Neural crest cell (in vitro differentiated cells): ENCODE data around the gene BDKRB2. TPM values are rescaled to one million over a fixed set of nuclear protein-coding genes. Genes with fewer than 3 reads are reported as not detected.
A peak's percentile ranks its signal among the peaks of the same experiment; 100 is the strongest.

Experiments used
- DNase-seq: peaks from one replicate; pipeline ENCODE4 v3.0.0; 2021; ENCODE audit warnings: low read depth, mixed read lengths, low spot score
- H3K27ac Mint-ChIP-seq: one replicate; pipeline ENCODE4 v1.8.0; 2021; ENCODE audit warnings: mild to moderate bottlenecking, mixed read lengths; ENCODE audit not compliant: unreplicated experiment
- H3K27me3 Mint-ChIP-seq: 2 replicates; pipeline ENCODE4 v1.8.0; 2021; ENCODE audit warnings: low read depth, mild to moderate bottlenecking, mixed read lengths
- H3K36me3 Mint-ChIP-seq: 2 replicates; pipeline ENCODE4 v1.8.0; 2021; ENCODE audit warnings: low read depth, mild to moderate bottlenecking, mixed read lengths
- H3K4me1 Mint-ChIP-seq: 2 replicates; pipeline ENCODE4 v1.8.0; 2021; ENCODE audit warnings: mixed read lengths
- H3K4me3 Mint-ChIP-seq: one replicate; pipeline ENCODE4 v1.8.0; 2021; ENCODE audit warnings: mild to moderate bottlenecking, mixed read lengths
- H3K9me3 Mint-ChIP-seq: 2 replicates; pipeline ENCODE4 v1.8.0; 2021; ENCODE audit warnings: mixed read lengths
- total RNA-seq: library from RNA; stranded (reverse); gene quantifications from 2 replicates; pipeline ENCODE4 v1.2.1, GENCODE V29; 2021
- TF ChIP-seq, protein P1 (sequence below): fragments of 200-600 bp; sonication (generic); conservative IDR thresholded peaks from 2 replicates; pipeline ENCODE4 v1.5.0; 2021; ENCODE audit warnings: antibody characterized with exemption, mild to moderate bottlenecking

The BDKRB2 gene
- total RNA-seq, 1 donor from 2014 or later: 0.09 TPM

DNA sequence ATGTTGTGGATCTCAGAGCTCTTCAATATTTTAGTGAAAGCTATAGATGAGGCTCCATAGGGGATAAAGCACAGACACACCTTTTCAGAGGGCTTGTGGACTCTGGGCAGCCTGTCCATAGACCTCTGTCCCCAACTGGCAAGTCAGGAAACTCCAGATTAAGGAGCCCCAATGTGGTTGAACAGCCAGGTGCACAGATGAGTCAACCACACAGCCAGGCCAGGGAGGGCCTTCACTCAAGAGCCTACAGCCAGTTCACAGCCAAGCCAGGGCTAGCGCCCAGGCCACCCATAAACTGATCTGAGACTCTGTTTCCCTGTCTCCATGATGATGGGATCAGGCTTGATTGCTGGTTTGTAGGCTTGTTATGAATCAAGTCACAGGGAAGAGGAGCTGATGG lies 1.0 kb upstream of the BDKRB2 start:
- peaks cover 12% of the 10 kb centered on the region for H3K4me1 Mint-ChIP-seq
- TF ChIP-seq, protein P1, sequence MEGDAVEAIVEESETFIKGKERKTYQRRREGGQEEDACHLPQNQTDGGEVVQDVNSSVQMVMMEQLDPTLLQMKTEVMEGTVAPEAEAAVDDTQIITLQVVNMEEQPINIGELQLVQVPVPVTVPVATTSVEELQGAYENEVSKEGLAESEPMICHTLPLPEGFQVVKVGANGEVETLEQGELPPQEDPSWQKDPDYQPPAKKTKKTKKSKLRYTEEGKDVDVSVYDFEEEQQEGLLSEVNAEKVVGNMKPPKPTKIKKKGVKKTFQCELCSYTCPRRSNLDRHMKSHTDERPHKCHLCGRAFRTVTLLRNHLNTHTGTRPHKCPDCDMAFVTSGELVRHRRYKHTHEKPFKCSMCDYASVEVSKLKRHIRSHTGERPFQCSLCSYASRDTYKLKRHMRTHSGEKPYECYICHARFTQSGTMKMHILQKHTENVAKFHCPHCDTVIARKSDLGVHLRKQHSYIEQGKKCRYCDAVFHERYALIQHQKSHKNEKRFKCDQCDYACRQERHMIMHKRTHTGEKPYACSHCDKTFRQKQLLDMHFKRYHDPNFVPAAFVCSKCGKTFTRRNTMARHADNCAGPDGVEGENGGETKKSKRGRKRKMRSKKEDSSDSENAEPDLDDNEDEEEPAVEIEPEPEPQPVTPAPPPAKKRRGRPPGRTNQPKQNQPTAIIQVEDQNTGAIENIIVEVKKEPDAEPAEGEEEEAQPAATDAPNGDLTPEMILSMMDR: no peak
- H3K27ac Mint-ChIP-seq: no peak overlapping the region
- no peaks in the 10 kb centered on the region for H3K36me3 Mint-ChIP-seq
- H3K9me3 Mint-ChIP-seq: no peaks in the 10 kb centered on the region
- DNase-seq: no peak
- H3K27me3 Mint-ChIP-seq: peaks cover 23% of the 10 kb centered on the region
- peak overlapping the region; percentile 82 for H3K4me3 Mint-ChIP-seq

DNA sequence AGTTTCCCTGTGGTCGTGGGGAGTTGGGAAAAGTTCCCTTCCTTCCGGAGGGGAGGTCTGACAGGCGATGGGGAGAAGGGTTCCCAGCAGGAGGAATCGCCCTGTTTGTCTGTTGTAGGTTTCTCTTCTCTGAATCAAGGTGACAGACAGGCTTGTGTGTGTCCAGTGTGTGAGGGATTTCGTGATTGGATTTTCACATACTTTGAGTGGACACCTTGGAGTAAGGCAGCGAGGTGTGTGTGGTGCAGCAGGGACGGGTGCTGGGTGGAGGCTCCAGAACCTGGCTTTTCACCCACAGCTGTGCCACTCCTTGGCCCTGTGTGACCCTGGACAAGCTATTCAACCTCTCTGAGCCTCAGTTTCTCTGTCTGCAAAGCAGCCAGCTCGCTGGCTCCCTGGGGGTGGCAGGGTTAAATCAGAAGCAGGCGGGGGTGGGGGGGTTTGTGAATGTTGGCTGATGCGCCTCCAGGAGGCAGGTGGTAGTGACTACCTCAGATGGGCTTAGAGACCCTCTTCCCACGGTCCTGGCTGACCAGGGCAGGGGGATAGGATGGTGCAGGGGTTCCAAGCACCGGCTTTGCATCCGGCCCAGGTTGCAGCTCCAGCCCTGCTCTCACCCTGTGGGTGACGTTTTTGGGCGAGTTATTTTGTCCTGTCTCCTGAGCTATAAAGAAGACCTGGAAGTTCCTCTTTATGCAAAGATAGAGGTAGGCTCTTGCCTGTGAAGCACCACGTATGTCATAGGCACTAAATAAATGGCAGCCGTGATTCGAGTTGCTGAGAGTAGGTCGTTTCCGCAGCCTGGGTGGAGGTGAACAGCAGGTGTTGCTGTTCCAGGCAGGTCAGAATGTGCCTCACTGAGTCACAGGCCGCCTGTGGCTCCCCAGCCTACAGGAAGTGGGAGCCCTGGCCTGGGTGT lies 679 bp downstream of the BDKRB2 start:
- no peaks in the 10 kb centered on the region for H3K36me3 Mint-ChIP-seq
- no peak overlapping the region for H3K4me3 Mint-ChIP-seq
- H3K4me1 Mint-ChIP-seq: peaks cover 12% of the 10 kb centered on the region
- no peak for DNase-seq
- no peak overlapping the region for H3K27ac Mint-ChIP-seq
- no peaks in the 10 kb centered on the region for H3K9me3 Mint-ChIP-seq
- peaks cover 23% of the 10 kb centered on the region for H3K27me3 Mint-ChIP-seq
- TF ChIP-seq, protein P1: no peak

DNA sequence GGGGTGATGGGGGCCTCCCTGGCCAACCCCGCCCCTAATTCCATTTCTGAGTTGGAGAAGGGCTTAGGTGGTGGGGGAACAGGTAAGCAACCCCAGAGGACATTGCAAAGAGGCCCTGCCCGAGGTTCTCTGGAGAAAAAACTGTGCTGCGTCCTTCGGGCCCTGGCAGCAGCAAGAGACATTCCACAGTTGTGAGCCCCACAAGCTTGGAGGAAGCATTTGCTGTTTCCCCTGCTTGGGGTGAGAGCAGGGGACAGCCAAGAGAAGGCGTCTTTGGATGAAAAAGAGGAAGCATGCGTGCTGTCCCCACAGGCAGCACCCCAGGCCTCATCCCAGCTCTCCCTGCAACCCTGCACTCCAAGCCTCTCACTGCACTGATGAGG lies 1.3 kb downstream of the BDKRB2 start:
- H3K27ac Mint-ChIP-seq: no peak overlapping the region
- peaks cover 23% of the 10 kb centered on the region for H3K27me3 Mint-ChIP-seq
- H3K4me1 Mint-ChIP-seq: peaks cover 12% of the 10 kb centered on the region
- TF ChIP-seq, protein P1: no peak
- no peaks in the 10 kb centered on the region for H3K9me3 Mint-ChIP-seq
- H3K4me3 Mint-ChIP-seq: no peak overlapping the region
- DNase-seq: no peak
- no peaks in the 10 kb centered on the region for H3K36me3 Mint-ChIP-seq

DNA sequence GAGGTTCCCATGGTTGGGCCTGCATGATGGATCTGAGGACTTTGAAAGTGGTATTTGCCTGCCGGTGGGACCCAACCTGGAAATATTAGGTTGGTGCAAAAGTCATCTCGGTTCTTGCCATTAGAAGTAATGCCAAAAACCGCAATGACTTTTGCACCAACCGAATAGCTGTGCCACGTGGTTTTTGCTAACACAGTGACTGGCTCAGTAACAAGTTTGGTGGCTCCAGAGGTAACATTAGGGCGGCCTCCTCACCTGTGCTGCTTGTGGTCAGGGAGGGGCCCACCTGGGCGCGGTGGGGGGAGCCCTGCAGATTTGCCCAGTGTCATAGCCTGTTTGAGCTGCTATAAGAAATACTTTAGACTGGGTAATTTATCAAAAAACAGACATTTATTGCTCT lies 1.8 kb downstream of the BDKRB2 start:
- TF ChIP-seq, protein P1: no peak
- Mint-ChIP-seq H3K36me3 (no peaks in the 10 kb centered on the region), H3K27me3 (peaks cover 22% of the 10 kb centered on the region), H3K4me1 (peaks cover 12% of the 10 kb centered on the region), H3K9me3 (no peaks in the 10 kb centered on the region), H3K4me3 (no peak overlapping the region), H3K27ac (no peak overlapping the region)
- DNase-seq: no peak

DNA sequence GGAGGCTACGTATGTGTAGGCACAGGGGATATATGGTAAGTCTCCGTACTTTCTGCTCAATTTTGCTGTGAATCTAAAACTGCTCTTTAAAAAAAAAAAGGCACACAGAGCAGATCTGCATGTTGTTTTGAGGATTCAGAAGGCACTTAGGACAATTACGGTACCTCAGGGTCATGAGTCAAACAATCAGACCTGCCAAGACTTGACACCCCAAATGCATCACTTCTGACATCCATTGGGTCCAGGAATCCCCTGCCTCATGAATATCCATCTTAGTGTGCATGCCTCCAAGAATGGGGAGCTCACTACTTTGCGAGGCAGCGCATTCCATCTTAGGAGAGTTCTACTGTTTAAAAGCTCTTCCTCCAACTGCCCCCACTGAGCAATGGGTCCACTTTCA lies 3.0 kb downstream of the BDKRB2 start:
- TF ChIP-seq, protein P1: no peak
- Mint-ChIP-seq H3K27me3 (peaks cover 14% of the 10 kb centered on the region), H3K9me3 (no peaks in the 10 kb centered on the region), H3K36me3 (no peaks in the 10 kb centered on the region), H3K4me1 (peaks cover 6% of the 10 kb centered on the region), H3K27ac (no peak overlapping the region), H3K4me3 (no peak overlapping the region)
- no peak for DNase-seq
